HepG2 (cell line): ENCODE measurements around the gene PLVAP. TPM values are rescaled to one million over a fixed set of nuclear protein-coding genes. Genes with fewer than 3 reads are reported as not detected.

ENCODE experiments used
- ARID4A ChIP-seq: sonication (generic); formaldehyde crosslinking; IDR thresholded peaks from 2 replicates; pipeline ENCODE4 v1.5.0; 2020; ENCODE audit warnings: mild to moderate bottlenecking, missing genetic modification reagents, borderline replicate concordance
- HMGXB3 ChIP-seq: sonication (generic); formaldehyde crosslinking; IDR thresholded peaks from 2 replicates; pipeline ENCODE4 v1.4.0; 2020; ENCODE audit warnings: missing genetic modification reagents, borderline replicate concordance
- PCBP1 ChIP-seq: fragments of 200-400 bp; formaldehyde crosslinking; IDR thresholded peaks from 2 replicates; pipeline ENCODE4 v1.6.1; 2017; ENCODE audit warnings: mild to moderate bottlenecking, low read depth, low read length, borderline replicate concordance
- REXO4 ChIP-seq: sonication (generic); formaldehyde crosslinking; IDR thresholded peaks from 2 replicates; pipeline ENCODE4 v1.8.0; 2022; ENCODE audit warnings: missing genetic modification reagents, mild to moderate bottlenecking, borderline replicate concordance
- SMC3 ChIP-seq: IDR thresholded peaks from 2 replicates; pipeline ENCODE4 v1.6.1; 2011; ENCODE audit warnings: low read length, improper control_type of control experiment
- ZNF510 ChIP-seq: sonication (generic); formaldehyde crosslinking; IDR thresholded peaks from 2 replicates; pipeline ENCODE4 v1.4.0; 2020; ENCODE audit warnings: low read depth, mild to moderate bottlenecking, missing genetic modification reagents
- ZNF687 ChIP-seq: sonication (generic); formaldehyde crosslinking; IDR thresholded peaks from 2 replicates; pipeline ENCODE4 v1.5.1; 2020; ENCODE audit warnings: mild to moderate bottlenecking, missing genetic modification reagents, moderate library complexity
- polyA plus RNA-seq, 8 experiments: library from polyadenylated mRNA; depleted of rRNA in 3 of 8; stranded (reverse) in 7 of 8; unstranded in 1 of 8; fragments of >200 nt; fragmentation: Illumina TruSeq in 4 of 8; extraction: Trizol in 4 of 8; gene quantifications; 2 replicates each; pipeline versions ENCODE4 v1.2.1 to v1.2.3, GENCODE V29; 2011 to 2016; ENCODE audit warnings: low read depth in 4 of 8, missing spikeins in 1 of 8, mixed read lengths in 1 of 8; ENCODE audit not compliant: insufficient read depth in 1 of 8
- total RNA-seq, 5 experiments: library from RNA; depleted of rRNA; stranded (reverse); fragments of >200 nt; fragmentation: Illumina TruSeq; extraction: Trizol; gene quantifications; 2 replicates each; pipeline ENCODE4 v1.2.3, GENCODE V29; 2016; ENCODE audit warnings: low read depth in 1 of 5
- TF ChIP-seq, protein P1 (sequence below): sonication (generic); formaldehyde crosslinking; IDR thresholded peaks from 2 replicates; pipeline ENCODE4 v1.5.1; 2020; ENCODE audit warnings: missing genetic modification reagents, mild to moderate bottlenecking, borderline replicate concordance
- TF ChIP-seq, protein P2 (sequence below): IDR thresholded peaks from 2 replicates; pipeline ENCODE4 v1.6.1; 2016; ENCODE audit warnings: missing biosample characterization, missing genetic modification reagents, low read depth

The PLVAP gene
- total and polyA plus RNA-seq, 2 of the 13 experiments (the other 11 are each of a cell fraction or from before 2014, with no cell fraction given), result 0.26 TPM; not detected in 1

DNA sequence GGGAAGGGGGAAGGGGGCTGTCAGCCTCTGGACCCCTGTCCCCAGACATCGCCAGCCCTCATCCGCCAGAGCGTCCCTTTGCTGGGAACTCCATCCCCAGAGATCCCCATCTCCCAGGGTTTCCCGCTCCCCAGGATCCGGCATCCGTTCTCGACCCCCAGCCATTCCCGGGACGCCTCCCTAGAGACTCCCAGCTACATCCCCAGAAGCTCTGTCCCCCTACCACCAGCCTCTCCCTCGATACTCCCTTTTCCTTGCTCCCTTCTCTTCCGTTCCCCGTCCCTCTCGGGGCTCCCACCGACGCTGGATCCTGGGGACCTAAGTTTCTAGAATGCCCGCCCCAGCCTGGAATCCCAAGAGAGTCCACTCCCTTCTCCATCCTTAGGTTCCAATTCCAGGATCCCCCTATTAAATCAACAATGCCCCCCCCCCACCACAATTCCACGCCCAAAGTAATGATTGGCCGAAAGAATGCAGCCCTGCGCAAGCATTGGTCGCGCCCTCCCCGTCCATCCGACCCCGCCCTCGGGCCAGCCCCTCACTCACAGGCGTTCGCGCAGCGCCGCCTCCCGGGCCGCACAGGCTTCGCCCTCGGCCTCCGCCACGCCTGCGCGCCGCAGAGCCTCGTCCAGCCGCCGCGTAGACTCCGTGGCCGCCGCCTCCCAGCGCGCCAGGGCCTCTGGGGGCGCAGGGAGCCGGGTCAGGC is 13.7 kb upstream of the PLVAP start (continued):
- TF ChIP-seq HMGXB3 (CRISPR knock-in tag) (no peak), PCBP1 (no peak), ZNF510 (CRISPR knock-in tag) (no peak), SMC3 (no peak), ZNF687 (peak; percentile 83), ARID4A (CRISPR knock-in tag) (peak; percentile 40; the same call in 1 of the 2 replicates), REXO4 (CRISPR knock-in tag) (no peak)
- TF ChIP-seq, protein P1, sequence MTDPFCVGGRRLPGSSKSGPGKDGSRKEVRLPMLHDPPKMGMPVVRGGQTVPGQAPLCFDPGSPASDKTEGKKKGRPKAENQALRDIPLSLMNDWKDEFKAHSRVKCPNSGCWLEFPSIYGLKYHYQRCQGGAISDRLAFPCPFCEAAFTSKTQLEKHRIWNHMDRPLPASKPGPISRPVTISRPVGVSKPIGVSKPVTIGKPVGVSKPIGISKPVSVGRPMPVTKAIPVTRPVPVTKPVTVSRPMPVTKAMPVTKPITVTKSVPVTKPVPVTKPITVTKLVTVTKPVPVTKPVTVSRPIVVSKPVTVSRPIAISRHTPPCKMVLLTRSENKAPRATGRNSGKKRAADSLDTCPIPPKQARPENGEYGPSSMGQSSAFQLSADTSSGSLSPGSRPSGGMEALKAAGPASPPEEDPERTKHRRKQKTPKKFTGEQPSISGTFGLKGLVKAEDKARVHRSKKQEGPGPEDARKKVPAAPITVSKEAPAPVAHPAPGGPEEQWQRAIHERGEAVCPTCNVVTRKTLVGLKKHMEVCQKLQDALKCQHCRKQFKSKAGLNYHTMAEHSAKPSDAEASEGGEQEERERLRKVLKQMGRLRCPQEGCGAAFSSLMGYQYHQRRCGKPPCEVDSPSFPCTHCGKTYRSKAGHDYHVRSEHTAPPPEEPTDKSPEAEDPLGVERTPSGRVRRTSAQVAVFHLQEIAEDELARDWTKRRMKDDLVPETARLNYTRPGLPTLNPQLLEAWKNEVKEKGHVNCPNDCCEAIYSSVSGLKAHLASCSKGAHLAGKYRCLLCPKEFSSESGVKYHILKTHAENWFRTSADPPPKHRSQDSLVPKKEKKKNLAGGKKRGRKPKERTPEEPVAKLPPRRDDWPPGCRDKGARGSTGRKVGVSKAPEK (CRISPR knock-in tag), result no peak
- TF ChIP-seq, protein P2, sequence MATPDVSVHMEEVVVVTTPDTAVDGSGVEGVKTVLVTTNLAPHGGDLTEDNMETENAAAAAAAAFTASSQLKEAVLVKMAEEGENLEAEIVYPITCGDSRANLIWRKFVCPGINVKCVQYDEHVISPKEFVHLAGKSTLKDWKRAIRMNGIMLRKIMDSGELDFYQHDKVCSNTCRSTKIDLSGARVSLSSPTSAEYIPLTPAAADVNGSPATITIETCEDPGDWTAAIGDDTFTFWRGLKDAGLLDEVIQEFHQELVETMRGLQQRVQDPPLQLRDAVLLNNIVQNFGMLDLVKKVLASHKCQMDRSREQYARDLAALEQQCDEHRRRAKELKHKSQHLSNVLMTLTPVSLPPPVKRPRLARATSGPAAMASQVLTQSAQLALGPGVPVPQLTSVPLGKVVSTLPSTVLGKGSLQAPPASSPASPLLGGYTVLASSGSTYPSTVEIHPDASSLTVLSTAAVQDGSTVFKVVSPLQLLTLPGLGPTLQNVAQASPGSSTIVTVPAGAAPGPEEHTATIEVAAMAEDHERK (CRISPR knock-in tag), result no peak
